IMR-90 (cell line): ENCODE results near the gene RBM34. TPM values are rescaled to one million over a fixed set of nuclear protein-coding genes. Genes with fewer than 3 reads are reported as not detected.

Source experiments
- ATAC-seq: fragments of 200-7000 bp; cut with Tn5 transposase; 2 replicates; pipeline ENCODE4 v1.9.1; 2020; ENCODE audit warnings: low read depth, mild to moderate bottlenecking, moderate library complexity
- BruUV-seq: library from RNA; stranded (reverse); fragments of 400-500 nt; replicated peaks from 2 replicates; lab custom pipeline; 2021; lab: Mats Ljungman, UMichigan
- CTCF ChIA-PET: fragments of 300-600 bp; formaldehyde crosslinking; extraction: SDS; loops from one replicate; lab custom pipeline; 2021; ENCODE audit warnings: antibody characterized with exemption; lab: Yijun Ruan, JAX
- POLR2A ChIA-PET: fragments of 300-600 bp; sonication (Branson Sonifier 250); formaldehyde crosslinking; loops from one replicate; lab custom pipeline; 2022; ENCODE audit warnings: antibody characterized with exemption; ENCODE audit not compliant: unreplicated experiment; lab: Charles Lee
- DNase-seq: peaks from one replicate; pipeline ENCODE4 v3.0.0; 2013
- H2AFZ ChIP-seq: replicated peaks from 2 replicates; pipeline ENCODE3; 2013; ENCODE audit warnings: low read length, mild to moderate bottlenecking; ENCODE audit not compliant: poor library complexity
- H2AK5ac ChIP-seq: 2 replicates; pipeline ENCODE4 v1.6.1; 2013; ENCODE audit warnings: low read depth, low read length, inconsistent platforms
- H2AK9ac ChIP-seq: replicated peaks from 2 replicates; pipeline ENCODE3; 2013; ENCODE audit warnings: mild to moderate bottlenecking, low read depth, low read length, moderate library complexity; ENCODE audit not compliant: poor library complexity
- H2BK120ac ChIP-seq: 2 replicates; pipeline ENCODE4 v1.6.1; 2013; ENCODE audit warnings: low read depth, low read length, inconsistent platforms
- H2BK15ac ChIP-seq: 3 replicates; pipeline ENCODE4 v1.6.1; 2013; ENCODE audit warnings: low read depth, low read length, inconsistent platforms
- H2BK20ac ChIP-seq: 2 replicates; pipeline ENCODE4 v1.6.1; 2013; ENCODE audit warnings: low read depth, mild to moderate bottlenecking, inconsistent platforms, low read length, moderate library complexity
- H2BK5ac ChIP-seq: 2 replicates; pipeline ENCODE4 v1.6.1; 2013; ENCODE audit warnings: mild to moderate bottlenecking, low read depth, low read length, inconsistent platforms; ENCODE audit not compliant: poor library complexity, severe bottlenecking
- H3K14ac ChIP-seq: replicated peaks from 2 replicates; pipeline ENCODE4 v1.6.1; 2013; ENCODE audit warnings: low read depth, low read length, inconsistent platforms
- H3K18ac ChIP-seq: 2 replicates; pipeline ENCODE4 v1.6.1; 2013; ENCODE audit warnings: low read depth, low read length, control low read depth
- H3K23ac ChIP-seq: 2 replicates; pipeline ENCODE4 v1.6.1; 2013; ENCODE audit warnings: low read depth, low read length, inconsistent platforms
- H3K27ac ChIP-seq: 2 replicates; pipeline ENCODE4 v1.5.1; 2013; ENCODE audit warnings: mild to moderate bottlenecking, control low read depth, low read length; ENCODE audit not compliant: insufficient read depth
- H3K27me3 ChIP-seq: 2 replicates; pipeline ENCODE4 v1.6.1; 2013; ENCODE audit warnings: low read length; ENCODE audit not compliant: control insufficient read depth, insufficient read depth
- H3K36me3 ChIP-seq: 2 replicates; pipeline ENCODE4 v1.6.1; 2013; ENCODE audit warnings: low read length, mixed read lengths; ENCODE audit not compliant: control insufficient read depth, insufficient read depth
- H3K4ac ChIP-seq: 2 replicates; pipeline ENCODE4 v1.6.1; 2013; ENCODE audit warnings: low read depth, low read length, inconsistent platforms
- H3K4me1 ChIP-seq: 2 replicates; pipeline ENCODE4 v1.6.1; 2013; ENCODE audit warnings: low read length, mixed read lengths; ENCODE audit not compliant: control insufficient read depth, insufficient read depth
- H3K4me2 ChIP-seq: 2 replicates; pipeline ENCODE4 v1.6.1; 2013; ENCODE audit warnings: low read depth, mild to moderate bottlenecking, control low read depth, low read length, moderate library complexity
- H3K4me3 ChIP-seq: 2 replicates; pipeline ENCODE4 v1.5.1; 2013; ENCODE audit warnings: low read depth, mild to moderate bottlenecking, control low read depth, low read length, moderate library complexity; ENCODE audit not compliant: insufficient read depth
- H3K56ac ChIP-seq: 2 replicates; pipeline ENCODE4 v1.6.1; 2013; ENCODE audit warnings: low read length, inconsistent platforms; ENCODE audit not compliant: insufficient read depth; ENCODE audit errors: extremely low read depth
- H3K79me1 ChIP-seq, 2 experiments: 2 replicates each; pipeline ENCODE4 v1.6.1; 2013; ENCODE audit warnings: low read length in 2 of 2, inconsistent platforms in 1 of 2, low read depth in 1 of 2
- H3K9ac ChIP-seq: 2 replicates; pipeline ENCODE4 v1.6.1; 2013; ENCODE audit warnings: low read depth, low read length, control low read depth
- H3K9me1 ChIP-seq: 2 replicates; pipeline ENCODE4 v1.6.1; 2013; ENCODE audit warnings: low read length, inconsistent platforms; ENCODE audit not compliant: insufficient read depth
- H3K9me3 ChIP-seq: 2 replicates; pipeline ENCODE4 v1.6.1; 2013; ENCODE audit warnings: low read length; ENCODE audit not compliant: control insufficient read depth, insufficient read depth
- H4K20me1 ChIP-seq: 2 replicates; pipeline ENCODE4 v1.6.1; 2013; ENCODE audit warnings: low read length, inconsistent platforms; ENCODE audit not compliant: insufficient read depth
- H4K5ac ChIP-seq: 2 replicates; pipeline ENCODE4 v1.6.1; 2013; ENCODE audit warnings: mild to moderate bottlenecking, low read depth, low read length, control low read depth
- H4K8ac ChIP-seq, 2 experiments: 2 replicates each; pipeline ENCODE4 v1.6.1; 2013; ENCODE audit warnings: low read depth in 2 of 2, low read length in 2 of 2, control low read depth in 1 of 2, inconsistent platforms in 1 of 2
- H4K91ac ChIP-seq: 2 replicates; pipeline ENCODE4 v1.6.1; 2013; ENCODE audit warnings: low read depth, low read length, inconsistent platforms; ENCODE audit not compliant: insufficient read depth
- BHLHE40 ChIP-seq: fragments of 150-350 bp; IDR thresholded peaks from 2 replicates; pipeline ENCODE4 v1.6.1; 2016; ENCODE audit warnings: mild to moderate bottlenecking, low read depth, low read length
- CEBPB ChIP-seq: IDR thresholded peaks from 2 replicates; pipeline ENCODE4 v1.6.1; 2012; ENCODE audit warnings: low read depth, low read length, improper control_type of control experiment
- CHD1 ChIP-seq: IDR thresholded peaks from 2 replicates; pipeline ENCODE4 v1.6.1; 2012; ENCODE audit warnings: low read depth, low read length, improper control_type of control experiment
- CTCF ChIP-seq: conservative IDR thresholded peaks from 2 replicates; pipeline ENCODE4 v1.5.1; 2012; ENCODE audit warnings: mild to moderate bottlenecking, low read depth, low read length, improper control_type of control experiment
- FOS ChIP-seq: fragments of 150-350 bp; IDR thresholded peaks from 2 replicates; pipeline ENCODE4 v1.6.1; 2016; ENCODE audit warnings: low read depth, low read length
- MAFK ChIP-seq: IDR thresholded peaks from 2 replicates; pipeline ENCODE4 v1.6.1; 2012; ENCODE audit warnings: low read depth, low read length, improper control_type of control experiment
- MAZ ChIP-seq: IDR thresholded peaks from 2 replicates; pipeline ENCODE4 v1.6.1; 2012; ENCODE audit warnings: low read depth, mild to moderate bottlenecking, low read length, improper control_type of control experiment, moderate library complexity, borderline replicate concordance
- MXI1 ChIP-seq: IDR thresholded peaks from 2 replicates; pipeline ENCODE4 v1.6.1; 2012; ENCODE audit warnings: low read depth, mild to moderate bottlenecking, low read length, moderate library complexity, borderline replicate concordance
- NFE2L2 ChIP-seq: fragments of 150-350 bp; IDR thresholded peaks from 2 replicates; pipeline ENCODE4 v1.6.1; 2016; ENCODE audit warnings: low read depth, mild to moderate bottlenecking, low read length
- POLR2A ChIP-seq: IDR thresholded peaks from 2 replicates; pipeline ENCODE4 v1.6.1; 2012; ENCODE audit warnings: mild to moderate bottlenecking, low read depth, low read length
- RAD21 ChIP-seq: IDR thresholded peaks from 2 replicates; pipeline ENCODE4 v1.6.1; 2012; ENCODE audit warnings: low read length, improper control_type of control experiment
- RCOR1 ChIP-seq: IDR thresholded peaks from 2 replicates; pipeline ENCODE4 v1.6.1; 2012; ENCODE audit warnings: mild to moderate bottlenecking, low read length, improper control_type of control experiment; ENCODE audit not compliant: insufficient replicate concordance
- RFX5 ChIP-seq: IDR thresholded peaks from 2 replicates; pipeline ENCODE4 v1.8.0; 2012; ENCODE audit warnings: low read depth, mild to moderate bottlenecking, low read length, moderate library complexity
- SMC3 ChIP-seq: fragments of 150-350 bp; IDR thresholded peaks from 2 replicates; pipeline ENCODE4 v1.6.1; 2016; ENCODE audit warnings: low read depth, mild to moderate bottlenecking, antibody characterized with exemption, low read length, moderate library complexity
- USF2 ChIP-seq: fragments of 150-350 bp; IDR thresholded peaks from 2 replicates; pipeline ENCODE4 v1.6.1; 2017; ENCODE audit warnings: mild to moderate bottlenecking, antibody characterized with exemption, low read length, low read depth
- WGBS, 2 experiments: methylation state at CpG; one replicate each; pipeline versions ENCODE4 v1.1.5 to v1.1.7; 2013; ENCODE audit warnings: missing lambda C conversion rate in 2 of 2; ENCODE audit not compliant: insufficient read length in 1 of 2; ENCODE audit errors: extremely low coverage in 2 of 2; 5-methylcytosine and 5-hydroxymethylcytosine counted together
- dilution Hi-C: fragments of 300-500 bp; cut with HindIII; formaldehyde crosslinking; loops from one replicate; pipeline ENCODE4 v1.14.3; 2018; ENCODE audit warnings: low sequenced_read_pairs; ENCODE audit not compliant: unreplicated experiment
- in situ Hi-C: fragments of 300-500 bp; cut with MboI; formaldehyde crosslinking; loops from 3 replicates; pipeline ENCODE4 v1.14.3; 2019; ENCODE audit warnings: low sequenced_read_pairs, inconsistent platforms, mixed read lengths
- intact Hi-C: fragments of 100-400 bp; cut with micrococcal nuclease; formaldehyde crosslinking; loops from 2 replicates; pipeline ENCODE4 v1.10.0; 2022
- polyA plus RNA-seq, 3 experiments: library from polyadenylated mRNA; depleted of rRNA; stranded (reverse); fragments of >200 nt; gene quantifications; 2 replicates each; pipeline ENCODE4 v1.2.3, GENCODE V29; 2012; ENCODE audit warnings: low replicate concordance in 1 of 3
- total RNA-seq: library from RNA; depleted of rRNA; stranded (reverse); fragments of >200 nt; gene quantifications from 2 replicates; pipeline ENCODE4 v1.2.3, GENCODE V29; 2012

The RBM34 gene
- total and polyA plus RNA-seq, 2 of the 4 experiments (the other 2 are of a cell fraction) = 28.7 to 34.0 TPM

- H2AK5ac ChIP-seq = no peak overlapping the region
- H3K14ac ChIP-seq = no peak overlapping the region
- H2BK15ac ChIP-seq = no peak overlapping the region
- H2BK120ac ChIP-seq = no peak overlapping the region
- ChIA-PET CTCF (interaction anchor here (0.9 to 1.3 kb wide), 3 partner anchors 9 to 609 kb away, joined by 3 to 4 read pairs (median 3); no protein-coding TSS in a partner anchor), POLR2A (no interaction called here)
- no peaks in the 10 kb centered on the region for H3K27me3 ChIP-seq
- no peak for ATAC-seq
- no peaks in the 10 kb centered on the region for H4K20me1 ChIP-seq
- H3K27ac ChIP-seq = no peak overlapping the region
- no peak overlapping the region for H4K91ac ChIP-seq
- dilution Hi-C loops (no loop called here), intact Hi-C loops (loop anchor here (10.0 kb wide), 1 partner anchor 981 kb away; no protein-coding TSS in a partner anchor), in situ Hi-C loops (loop anchor here (25.0 kb wide), 1 partner anchor 234 kb away; no protein-coding TSS in a partner anchor)
- DNase-seq = no peak
- no TSS peak for BruUV-seq
- H2AK9ac ChIP-seq = no peak overlapping the region
- H4K5ac ChIP-seq = no peak overlapping the region
- TF ChIP-seq MXI1 (no peak), CEBPB (no peak), USF2 (no peak), RAD21 (no peak), SMC3 (no peak), POLR2A (no peak), CHD1 (no peak), MAFK (no peak), RFX5 (no peak), FOS (no peak), BHLHE40 (no peak), CTCF (no peak), RCOR1 (no peak), NFE2L2 (no peak), MAZ (no peak)
- no peak overlapping the region for H3K56ac ChIP-seq
- no peaks in the 10 kb centered on the region for H3K9me1 ChIP-seq
- H3K9me3 ChIP-seq = no peaks in the 10 kb centered on the region
- H3K9ac ChIP-seq = no peak overlapping the region
- H3K79me1 ChIP-seq = no peaks in the 10 kb centered on the region
- no peak overlapping the region for H2BK20ac ChIP-seq
- H2AFZ ChIP-seq = no peak overlapping the region
- H3K4me2 ChIP-seq = no peak overlapping the region
- WGBS, 2 experiments = 63% methylated on average over 3 of the region's 6 CpGs; no CpG with 5 or more reads in 1 of the 2 experiments
- no peak overlapping the region for H3K4ac ChIP-seq
- H4K8ac ChIP-seq = no peak overlapping the region
- H2BK5ac ChIP-seq = no peak overlapping the region
- H3K18ac ChIP-seq = no peak overlapping the region
- H3K23ac ChIP-seq = no peak overlapping the region
- no peak overlapping the region for H3K4me3 ChIP-seq
- H3K36me3 ChIP-seq = no peaks in the 10 kb centered on the region
- peaks cover 6% of the 10 kb centered on the region for H3K4me1 ChIP-seq
Measured at GRCh38 chr1:235095938-235096562, 65.0 kb downstream of the RBM34 start.
